ENCODE data around the gene ATL2.

Gene ATL2

DNA sequence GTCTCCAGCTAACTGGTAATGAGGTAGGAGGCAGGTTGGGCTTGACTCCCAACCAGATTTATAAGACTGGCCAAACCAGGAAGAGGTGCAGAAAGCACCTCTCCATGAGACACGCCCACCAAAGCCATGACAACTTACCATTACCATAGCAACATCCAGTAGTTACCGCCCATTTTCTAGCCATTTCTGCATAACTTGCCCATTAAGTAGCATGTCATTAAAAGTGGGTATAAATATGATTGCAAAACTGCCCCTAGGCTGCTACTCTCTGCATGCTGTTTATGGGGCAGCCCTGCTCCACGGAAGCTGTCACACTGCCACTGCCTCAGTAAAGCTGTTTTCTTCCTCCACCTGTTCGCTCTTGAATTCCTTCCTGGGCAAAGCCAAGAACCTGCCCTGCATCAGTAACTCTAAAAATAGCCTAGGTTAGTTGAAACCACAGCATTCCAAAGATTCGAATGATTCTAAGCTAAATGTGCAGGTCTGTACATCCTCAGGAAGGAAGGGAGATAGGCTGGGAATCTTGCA is 131.9 kb downstream of the ATL2 start:
- DNase-seq (ENCODE audit: low spot score) = no peak
- in situ Hi-C loops (cut with MboI; ENCODE audit: low sequenced_read_pairs, unreplicated experiment) = no loop called here
- TF ChIP-seq, protein P1, sequence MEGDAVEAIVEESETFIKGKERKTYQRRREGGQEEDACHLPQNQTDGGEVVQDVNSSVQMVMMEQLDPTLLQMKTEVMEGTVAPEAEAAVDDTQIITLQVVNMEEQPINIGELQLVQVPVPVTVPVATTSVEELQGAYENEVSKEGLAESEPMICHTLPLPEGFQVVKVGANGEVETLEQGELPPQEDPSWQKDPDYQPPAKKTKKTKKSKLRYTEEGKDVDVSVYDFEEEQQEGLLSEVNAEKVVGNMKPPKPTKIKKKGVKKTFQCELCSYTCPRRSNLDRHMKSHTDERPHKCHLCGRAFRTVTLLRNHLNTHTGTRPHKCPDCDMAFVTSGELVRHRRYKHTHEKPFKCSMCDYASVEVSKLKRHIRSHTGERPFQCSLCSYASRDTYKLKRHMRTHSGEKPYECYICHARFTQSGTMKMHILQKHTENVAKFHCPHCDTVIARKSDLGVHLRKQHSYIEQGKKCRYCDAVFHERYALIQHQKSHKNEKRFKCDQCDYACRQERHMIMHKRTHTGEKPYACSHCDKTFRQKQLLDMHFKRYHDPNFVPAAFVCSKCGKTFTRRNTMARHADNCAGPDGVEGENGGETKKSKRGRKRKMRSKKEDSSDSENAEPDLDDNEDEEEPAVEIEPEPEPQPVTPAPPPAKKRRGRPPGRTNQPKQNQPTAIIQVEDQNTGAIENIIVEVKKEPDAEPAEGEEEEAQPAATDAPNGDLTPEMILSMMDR (IDR thresholded peaks at IDR 0.05; ENCODE audit: borderline replicate concordance, control extremely low read depth, extremely low read depth, insufficient read depth, missing control alignments) = no peak

DNA sequence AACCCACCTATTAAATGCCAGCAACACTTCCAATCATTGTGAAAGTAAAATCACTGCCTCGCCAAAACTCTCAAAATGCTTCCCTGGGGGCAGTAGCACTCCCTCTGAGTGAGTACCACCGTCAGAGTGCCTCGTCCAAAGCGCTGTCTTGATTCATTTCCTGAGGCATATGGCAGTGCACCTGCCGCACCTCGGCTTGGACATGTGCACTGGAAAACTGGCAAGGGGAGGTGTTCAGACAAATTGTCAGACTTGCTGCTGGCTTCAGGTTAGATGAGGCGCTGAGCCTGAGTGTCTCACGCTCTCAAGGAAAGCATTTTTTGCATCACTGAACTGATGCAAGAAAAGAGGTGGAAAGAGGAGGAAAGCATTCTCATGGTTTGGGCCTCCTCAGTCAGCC is 132.8 kb downstream of the ATL2 start:
- in situ Hi-C loops (cut with MboI; ENCODE audit: low sequenced_read_pairs, unreplicated experiment) = no loop called here
- DNase-seq (ENCODE audit: low spot score) = no peak
- TF ChIP-seq, protein P1 (IDR thresholded peaks at IDR 0.05; ENCODE audit: borderline replicate concordance, control extremely low read depth, extremely low read depth, insufficient read depth, missing control alignments) = no peak
